Measurements from ENCODE around the gene KRTAP5-9.
"Not testable (repeated sequence)": the region's sequence is repeated elsewhere in the genome, so short reads cannot be mapped to it uniquely, and the experiment has no call there.

The KRTAP5-9 gene

GRCh38 chr11:71562120-71562519 is 13.9 kb downstream of the KRTAP5-9 start:
- Histone ChIP-seq H3K4me1 (ENCODE audit: control extremely low read depth in 1 of 4, control insufficient read depth in 4 of 4, insufficient read depth in 4 of 4, low read length in 3 of 4) (peaks cover 0 to 6% (median 1%) of the 10 kb centered on the region in 4 experiments), H3K27me3 (replicated peaks in 2 of 5; ENCODE audit: control insufficient read depth in 4 of 5, insufficient read depth in 5 of 5, low read length in 4 of 5) (peaks cover 0 to 6% (median 5%) of the 10 kb centered on the region in 5 experiments), H3K36me3 (ENCODE audit: control insufficient read depth in 4 of 4, insufficient read depth in 4 of 4, low read length in 3 of 4) (no peaks in the 10 kb centered on the region), H3K27ac (ENCODE audit: insufficient read depth in 1 of 2, low read depth in 1 of 2, low read length in 2 of 2, poor library complexity in 1 of 2, severe bottlenecking in 2 of 2) (no peak overlapping the region), H3K4me3 (ENCODE audit: control insufficient read depth in 1 of 7, extremely low read depth in 1 of 7, insufficient read depth in 4 of 7, low read depth in 2 of 7, low read length in 6 of 7) (no peak overlapping the region), H3K9me3 (ENCODE audit: control extremely low read depth in 1 of 5, control insufficient read depth in 4 of 5, insufficient read depth in 2 of 5, low read depth in 1 of 5, low read length in 4 of 5) (no peaks in the 10 kb centered on the region)
- ChIA-PET POLR2A (no interaction called here), CTCF (no interaction called here)
- no peak for DNase-seq

DNA sequence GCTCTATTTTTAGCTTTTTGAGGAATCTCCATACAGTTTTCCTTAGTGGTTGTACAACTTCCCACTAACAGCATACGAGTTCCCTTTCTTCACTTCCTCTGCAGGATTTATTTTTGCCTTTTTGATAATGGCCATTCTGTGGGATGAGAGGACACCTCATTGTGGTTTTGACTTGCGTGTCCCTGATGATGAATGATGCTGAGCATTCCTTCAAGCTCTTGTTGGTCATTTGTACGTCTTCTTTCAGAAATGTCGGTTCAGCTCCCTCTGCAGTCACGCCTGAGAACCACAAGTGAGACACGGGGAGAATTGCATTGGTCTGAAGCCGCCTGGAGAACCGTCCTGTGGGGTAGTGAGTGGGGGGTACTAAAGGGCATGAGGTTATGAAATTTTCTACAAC is 15.2 kb downstream of the KRTAP5-9 start:
- Histone ChIP-seq H3K9me3 (ENCODE audit: control extremely low read depth in 1 of 5, control insufficient read depth in 4 of 5, insufficient read depth in 2 of 5, low read depth in 1 of 5, low read length in 4 of 5) (no peaks in the 10 kb centered on the region), H3K36me3 (ENCODE audit: control insufficient read depth in 4 of 4, insufficient read depth in 4 of 4, low read length in 3 of 4) (no peaks in the 10 kb centered on the region), H3K4me3 (ENCODE audit: control insufficient read depth in 1 of 7, extremely low read depth in 1 of 7, insufficient read depth in 4 of 7, low read depth in 2 of 7, low read length in 6 of 7) (no peak overlapping the region), H3K4me1 (ENCODE audit: control extremely low read depth in 1 of 4, control insufficient read depth in 4 of 4, insufficient read depth in 4 of 4, low read length in 3 of 4) (peaks cover 0 to 6% (median 1%) of the 10 kb centered on the region in 4 experiments), H3K27ac (ENCODE audit: insufficient read depth in 1 of 2, low read depth in 1 of 2, low read length in 2 of 2, poor library complexity in 1 of 2, severe bottlenecking in 2 of 2) (no peak overlapping the region), H3K27me3 (replicated peaks in 2 of 5; ENCODE audit: control insufficient read depth in 4 of 5, insufficient read depth in 5 of 5, low read length in 4 of 5) (peaks cover 0 to 8% (median 5%) of the 10 kb centered on the region in 5 experiments)
- DNase-seq: peak; percentile 50 to 72 (median 68)
- WGBS (ENCODE audit: insufficient coverage): 3% methylated on average over 8 of the region's 8 CpGs
- CTCF ChIA-PET: interaction anchor here (0.6 to 2.0 kb wide), 8 partner anchors 10 to 1096 kb away, joined by 3 to 5 read pairs (median 4); partner anchors contain the start of genes KRTAP5-11 and NADSYN1
- POLR2A ChIA-PET: interaction anchor here (1.0 kb wide), 1 partner anchor 11 kb away, joined by 3 read pairs; no protein-coding TSS in a partner anchor

DNA sequence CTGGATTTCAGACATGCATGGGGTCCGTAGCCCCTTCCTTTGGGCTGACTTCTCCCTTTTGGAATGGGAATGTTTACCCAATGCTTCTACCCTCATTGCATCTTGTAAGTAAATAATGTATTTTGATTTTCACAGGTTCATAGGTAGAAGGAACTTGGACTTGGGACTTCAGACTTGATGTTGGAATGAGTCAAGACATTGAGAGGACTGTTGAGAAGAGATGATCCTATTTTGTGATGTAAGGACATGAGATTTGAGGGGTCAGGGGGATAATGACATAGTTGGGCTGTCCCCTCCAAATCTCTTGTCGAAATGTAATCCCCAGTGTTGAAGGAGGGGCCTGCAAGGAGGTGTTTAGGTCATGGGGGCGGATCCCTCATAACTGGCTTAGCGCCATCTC is 16.2 kb downstream of the KRTAP5-9 start:
- H3K9me3 ChIP-seq (ENCODE audit: control extremely low read depth in 1 of 5, control insufficient read depth in 4 of 5, insufficient read depth in 2 of 5, low read depth in 1 of 5, low read length in 4 of 5): no peaks in the 10 kb centered on the region
- peaks cover 0 to 6% (median 1%) of the 10 kb centered on the region in 4 experiments for H3K4me1 ChIP-seq (ENCODE audit: control extremely low read depth in 1 of 4, control insufficient read depth in 4 of 4, insufficient read depth in 4 of 4, low read length in 3 of 4)
- no peak overlapping the region for H3K4me3 ChIP-seq (ENCODE audit: control insufficient read depth in 1 of 7, extremely low read depth in 1 of 7, insufficient read depth in 4 of 7, low read depth in 2 of 7, low read length in 6 of 7)
- ChIA-PET CTCF (interaction anchor here (1.1 to 2.0 kb wide), 3 partner anchors 16 to 21 kb away, joined by 3 to 5 read pairs (median 5); partner anchors contain the start of gene KRTAP5-11), POLR2A (no interaction called here)
- H3K36me3 ChIP-seq (ENCODE audit: control insufficient read depth in 4 of 4, insufficient read depth in 4 of 4, low read length in 3 of 4): no peaks in the 10 kb centered on the region
- H3K27ac ChIP-seq (ENCODE audit: insufficient read depth in 1 of 2, low read depth in 1 of 2, low read length in 2 of 2, poor library complexity in 1 of 2, severe bottlenecking in 2 of 2): no peak overlapping the region
- no peak for DNase-seq
- peaks cover 0 to 8% (median 5%) of the 10 kb centered on the region in 5 experiments for H3K27me3 ChIP-seq (replicated peaks in 2 of 5; ENCODE audit: control insufficient read depth in 4 of 5, insufficient read depth in 5 of 5, low read length in 4 of 5)
- 100% methylated on average over 1 of the region's 4 CpGs for WGBS (ENCODE audit: insufficient coverage)

GRCh38 chr11:71565263-71565662 is 17.0 kb downstream of the KRTAP5-9 start, which contains the start of gene KRTAP5-10:
Gene KRTAP5-10 (plus strand): TSS chr11:71565563. CDS start chr11:71565588, 25 bp downstream.
- WGBS (ENCODE audit: insufficient coverage): 50% methylated on average over 2 of the region's 5 CpGs

DNA sequence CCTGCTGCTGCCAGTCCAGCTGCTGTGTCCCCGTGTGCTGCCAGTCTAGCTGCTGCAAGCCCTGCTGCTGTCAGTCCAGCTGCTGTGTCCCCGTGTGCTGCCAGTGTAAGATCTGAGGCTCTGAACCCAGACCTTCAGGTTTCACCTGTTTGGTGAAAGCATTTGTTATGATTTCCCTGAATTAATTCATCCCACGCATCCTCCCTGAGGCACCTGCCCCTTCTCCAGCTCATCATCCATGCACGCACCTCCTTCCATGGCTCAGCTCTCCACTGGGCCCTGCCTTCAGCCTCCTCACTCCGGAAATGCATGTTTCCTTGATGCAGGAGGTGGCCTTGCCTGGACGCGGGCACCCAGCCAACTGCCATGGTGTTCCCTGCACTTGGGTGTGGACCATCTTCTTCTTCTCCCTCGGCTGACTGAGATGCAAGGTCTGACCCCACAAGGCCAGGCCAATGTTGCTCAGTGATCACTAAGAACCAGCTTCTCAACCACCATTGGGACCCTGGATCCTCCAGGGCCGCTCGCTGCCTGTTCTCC is 17.9 kb downstream of the KRTAP5-9 start:
- Histone ChIP-seq H3K27me3 (replicated peaks in 2 of 5; ENCODE audit: control insufficient read depth in 4 of 5, insufficient read depth in 5 of 5, low read length in 4 of 5) (peaks cover 0 to 8% (median 5%) of the 10 kb centered on the region in 5 experiments), H3K4me3 (ENCODE audit: control insufficient read depth in 1 of 7, extremely low read depth in 1 of 7, insufficient read depth in 4 of 7, low read depth in 2 of 7, low read length in 6 of 7) (no peak overlapping the region), H3K36me3 (ENCODE audit: control insufficient read depth in 4 of 4, insufficient read depth in 4 of 4, low read length in 3 of 4) (no peaks in the 10 kb centered on the region), H3K4me1 (ENCODE audit: control extremely low read depth in 1 of 4, control insufficient read depth in 4 of 4, insufficient read depth in 4 of 4, low read length in 3 of 4) (peaks cover 0 to 6% (median 1%) of the 10 kb centered on the region in 4 experiments), H3K9me3 (ENCODE audit: control extremely low read depth in 1 of 5, control insufficient read depth in 4 of 5, insufficient read depth in 2 of 5, low read depth in 1 of 5, low read length in 4 of 5) (no peaks in the 10 kb centered on the region), H3K27ac (ENCODE audit: insufficient read depth in 1 of 2, low read depth in 1 of 2, low read length in 2 of 2, poor library complexity in 1 of 2, severe bottlenecking in 2 of 2) (no peak overlapping the region)
- CTCF ChIA-PET: interaction anchor here (0.6 to 1.4 kb wide), 3 partner anchors 10 to 775 kb away, joined by 3 to 5 read pairs (median 3); partner anchors contain the start of gene NADSYN1
- DNase-seq: no peak
- POLR2A ChIA-PET: interaction anchor here (0.6 to 1.0 kb wide), 2 partner anchors 8 to 9 kb away, joined by 3 read pairs; no protein-coding TSS in a partner anchor
- 83% methylated on average over 10 of the region's 10 CpGs for WGBS (ENCODE audit: insufficient coverage)

More at GRCh38 chr11:71565263-71565662, 17.0 kb downstream of the KRTAP5-9 start, which contains the start of gene KRTAP5-10:
- Histone ChIP-seq H3K27me3 (replicated peaks in 2 of 5; ENCODE audit: control insufficient read depth in 4 of 5, insufficient read depth in 5 of 5, low read length in 4 of 5) (peaks cover 0 to 8% (median 5%) of the 10 kb centered on the region in 5 experiments), H3K4me3 (ENCODE audit: control insufficient read depth in 1 of 7, extremely low read depth in 1 of 7, insufficient read depth in 4 of 7, low read depth in 2 of 7, low read length in 6 of 7) (no peak within 1 kb of the TSS), H3K27ac (ENCODE audit: insufficient read depth in 1 of 2, low read depth in 1 of 2, low read length in 2 of 2, poor library complexity in 1 of 2, severe bottlenecking in 2 of 2) (no peak within 1 kb of the TSS), H3K36me3 (ENCODE audit: control insufficient read depth in 4 of 4, insufficient read depth in 4 of 4, low read length in 3 of 4) (no peaks in the 10 kb centered on the region), H3K4me1 (ENCODE audit: control extremely low read depth in 1 of 4, control insufficient read depth in 4 of 4, insufficient read depth in 4 of 4, low read length in 3 of 4) (peaks cover 0 to 6% (median 1%) of the 10 kb centered on the region in 4 experiments), H3K9me3 (ENCODE audit: control extremely low read depth in 1 of 5, control insufficient read depth in 4 of 5, insufficient read depth in 2 of 5, low read depth in 1 of 5, low read length in 4 of 5) (no peaks in the 10 kb centered on the region)
- POLR2A ChIA-PET: no interaction called here
- DNase-seq: no peak
- CTCF ChIA-PET: interaction anchor here (0.6 to 1.4 kb wide), 2 partner anchors 10 to 774 kb away, joined by 3 to 5 read pairs; no protein-coding TSS in a partner anchor

GRCh38 chr11:71566626-71567599 is 18.7 kb downstream of the KRTAP5-9 start:
- DNase-seq; H3K27me3 ChIP-seq (replicated peaks in 2 of 5; ENCODE audit: control insufficient read depth in 4 of 5, insufficient read depth in 5 of 5, low read length in 4 of 5); H3K9me3 ChIP-seq (ENCODE audit: control extremely low read depth in 1 of 5, control insufficient read depth in 4 of 5, insufficient read depth in 2 of 5, low read depth in 1 of 5, low read length in 4 of 5); H3K4me1 ChIP-seq (ENCODE audit: control extremely low read depth in 1 of 4, control insufficient read depth in 4 of 4, insufficient read depth in 4 of 4, low read length in 3 of 4); H3K27ac ChIP-seq (ENCODE audit: insufficient read depth in 1 of 2, low read depth in 1 of 2, low read length in 2 of 2, poor library complexity in 1 of 2, severe bottlenecking in 2 of 2); H3K4me3 ChIP-seq (ENCODE audit: control insufficient read depth in 1 of 7, extremely low read depth in 1 of 7, insufficient read depth in 4 of 7, low read depth in 2 of 7, low read length in 6 of 7); H3K36me3 ChIP-seq (ENCODE audit: control insufficient read depth in 4 of 4, insufficient read depth in 4 of 4, low read length in 3 of 4): not testable (repeated sequence)
- ChIA-PET CTCF (interaction anchor here (1.3 kb wide), 1 partner anchor 114 kb away, joined by 3 read pairs; the partner anchor contains the start of gene NADSYN1), POLR2A (interaction anchor here (1.0 kb wide), 1 partner anchor 10 kb away, joined by 3 read pairs; no protein-coding TSS in a partner anchor)
- 79% methylated on average over 10 of the region's 21 CpGs for WGBS (ENCODE audit: insufficient coverage)

All from common myeloid progenitor, CD34-positive (primary cell).